H1 (cell line): ENCODE measurements around the gene RAP1B. TPM values are rescaled to one million over a fixed set of nuclear protein-coding genes. Genes with fewer than 3 reads are reported as not detected.

ENCODE experiments used
- ASH2L ChIP-seq: fragments of 200-600, 300-600 bp; sonication (generic); IDR thresholded peaks from one replicate; pipeline ENCODE4 v1.7.1; 2017; ENCODE audit warnings: low read length
- CBX5 ChIP-seq: fragments of 300-800, 300-1000 bp; sonication (generic); IDR thresholded peaks from 2 replicates; pipeline ENCODE4 v1.7.1; 2016; ENCODE audit warnings: antibody characterized with exemption, low read length, low read depth
- CBX8 ChIP-seq: fragments of 300-800, 300-1000 bp; sonication (generic); IDR thresholded peaks from 2 replicates; pipeline ENCODE4 v1.7.1; 2016; ENCODE audit warnings: low read depth, low read length, borderline replicate concordance
- CREB1 ChIP-seq: IDR thresholded peaks from 2 replicates; pipeline ENCODE4 v1.6.1; 2012; ENCODE audit warnings: inconsistent platforms
- EGR1 ChIP-seq: IDR thresholded peaks from 2 replicates; pipeline ENCODE4 v1.6.1; 2011; ENCODE audit warnings: low read depth, low read length, borderline replicate concordance
- EZH2 ChIP-seq: fragments of 200-600 bp; sonication (generic); IDR thresholded peaks from 2 replicates; pipeline ENCODE4 v1.7.1; 2012; ENCODE audit warnings: low read depth, mild to moderate bottlenecking, moderate library complexity, low read length, inconsistent platforms; ENCODE audit not compliant: severe bottlenecking
- GABPA ChIP-seq: IDR thresholded peaks from 2 replicates; pipeline ENCODE4 v1.6.1; 2011; ENCODE audit warnings: mild to moderate bottlenecking, low read length, moderate library complexity, borderline replicate concordance; ENCODE audit not compliant: insufficient read depth
- KDM4A ChIP-seq: IDR thresholded peaks from one replicate; pipeline ENCODE4 v1.7.1; 2012; ENCODE audit warnings: low read depth, mild to moderate bottlenecking, moderate library complexity, low read length, inconsistent platforms; ENCODE audit not compliant: severe bottlenecking
- PHF8 ChIP-seq: fragments of 200-600 bp; sonication (generic); conservative IDR thresholded peaks from 2 replicates; pipeline ENCODE4 v1.7.1; 2012; ENCODE audit warnings: low read depth, mild to moderate bottlenecking, inconsistent platforms, low read length, moderate library complexity
- RFX5 ChIP-seq: IDR thresholded peaks from 2 replicates; pipeline ENCODE4 v1.6.1; 2011; ENCODE audit warnings: low read depth, low read length, improper control_type of control experiment, borderline replicate concordance
- RNF2 ChIP-seq: fragments of 200-900, 300-1000 bp; sonication (generic); IDR thresholded peaks from 2 replicates; pipeline ENCODE4 v1.7.1; 2016; ENCODE audit warnings: borderline replicate concordance, low read depth, mild to moderate bottlenecking, antibody characterized with exemption, low read length; ENCODE audit not compliant: poor library complexity, severe bottlenecking; ENCODE audit errors: missing control alignments
- TAF1 ChIP-seq: IDR thresholded peaks from 2 replicates; pipeline ENCODE4 v1.6.1; 2011; ENCODE audit warnings: mild to moderate bottlenecking, low read depth, low read length
- TAF7 ChIP-seq: optimal IDR thresholded peaks from 2 replicates; pipeline ENCODE3; 2011; ENCODE audit warnings: low read depth, mild to moderate bottlenecking, inconsistent platforms, low read length, moderate library complexity, borderline replicate concordance
- TBP ChIP-seq: IDR thresholded peaks from 2 replicates; pipeline ENCODE4 v1.6.1; 2011; ENCODE audit warnings: low read depth, low read length, improper control_type of control experiment
- TEAD4 ChIP-seq: IDR thresholded peaks from 2 replicates; pipeline ENCODE4 v1.6.1; 2012; ENCODE audit warnings: low read depth, low read length, inconsistent platforms, mixed read lengths
- ZNF274 ChIP-seq: IDR thresholded peaks from 2 replicates; pipeline ENCODE4 v1.7.0; 2012; ENCODE audit warnings: low read length, borderline replicate concordance; ENCODE audit errors: extremely low read depth
- polyA plus RNA-seq, 7 experiments: library from polyadenylated mRNA; depleted of rRNA in 3 of 7; stranded (reverse) in 5 of 7; unstranded in 2 of 7; fragments of >200 nt in 5 of 7; fragments of 200-250 nt in 2 of 7; gene quantifications; 1 replicate in 5 of 7; 2 replicates in 1 of 7; 4 replicates in 1 of 7; pipeline versions ENCODE4 v1.2.1 to v1.2.3, GENCODE V29; 2011 to 2013; ENCODE audit warnings: missing spikeins in 2 of 7, mixed read lengths in 2 of 7
- total RNA-seq: library from RNA; stranded (reverse); fragmentation: NEBNext Ultra II Directional; extraction: Animal tissue kit (Norgen Biotek cat#: 25700); gene quantifications from 2 replicates; pipeline ENCODE4 v1.2.1, GENCODE V29; 2021
- TF ChIP-seq, protein P1 (sequence below): IDR thresholded peaks from 2 replicates; pipeline ENCODE4 v1.6.1; 2012; ENCODE audit warnings: inconsistent platforms
- TF ChIP-seq, protein P2 (sequence below): IDR thresholded peaks from 2 replicates; pipeline ENCODE4 v1.6.1; 2011; ENCODE audit warnings: low read depth, mild to moderate bottlenecking, low read length; ENCODE audit not compliant: insufficient read depth
- TF ChIP-seq, protein P3 (sequence below): IDR thresholded peaks from 2 replicates; pipeline ENCODE4 v1.6.1; 2012; ENCODE audit warnings: inconsistent platforms

Gene RAP1B
- total and polyA plus RNA-seq, 2 of the 8 experiments (the other 6 are each of a cell fraction or from before 2014, with no cell fraction given) = 61.4 to 112 TPM

DNA sequence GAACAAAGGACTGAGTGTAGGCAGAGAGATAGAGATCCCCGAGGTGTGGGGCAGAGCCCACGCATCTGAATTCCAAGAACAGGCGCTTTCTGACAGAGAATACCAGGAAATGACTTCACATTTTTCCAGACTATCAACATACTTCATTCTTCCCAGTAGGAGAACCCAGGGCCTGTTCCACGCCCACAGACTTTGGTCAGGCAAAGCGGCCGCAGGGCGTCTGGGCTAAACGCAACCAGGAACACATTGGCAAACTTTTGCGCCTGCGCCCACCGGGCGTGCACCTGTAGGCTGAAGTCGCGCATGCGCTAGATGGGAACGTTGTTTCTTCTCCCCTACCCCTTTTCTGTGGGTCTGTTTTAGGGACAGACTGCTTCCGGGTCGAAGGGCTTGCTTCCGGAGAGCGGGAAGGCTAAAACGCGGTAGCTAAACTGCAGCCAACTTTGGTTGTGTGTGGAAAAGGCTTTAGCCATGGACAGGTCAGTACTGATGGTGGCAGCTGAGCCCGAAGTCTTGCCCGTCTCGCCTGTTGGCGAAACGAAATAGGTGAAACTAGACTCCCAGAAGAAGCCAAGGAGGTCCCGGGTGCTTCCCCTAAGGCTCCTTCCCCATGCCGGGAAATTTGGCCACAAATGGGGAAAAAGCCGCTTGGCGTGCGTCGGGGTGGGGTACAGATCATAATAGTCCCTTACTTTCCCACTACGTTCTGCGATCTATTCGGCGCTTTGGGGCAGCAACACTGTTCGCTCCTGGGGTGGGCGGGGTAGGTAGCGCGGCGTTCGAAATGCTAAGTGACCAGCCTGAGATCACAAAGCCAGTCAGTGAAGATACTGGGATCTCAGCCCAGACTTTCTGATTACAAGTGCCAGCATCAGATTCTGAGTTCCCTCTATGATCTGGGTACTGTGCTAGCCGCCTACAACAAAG is 76.2 kb downstream of the RAP1B start, which contains the start of gene NUP107 (continued):
- TF ChIP-seq PHF8 (peak; percentile 93), EZH2 (no peak), ASH2L (peak; percentile 98), TEAD4 (peak; percentile 51; the same call in 1 of the 2 replicates), TAF1 (peak; percentile 97), TBP (peak; percentile 94), TAF7 (peak; percentile 89), ZNF274 (no peak), CBX8 (no peak), KDM4A (peak; percentile 72), RFX5 (no peak), RNF2 (no peak), EGR1 (peak; percentile 65; the same call in 1 of the 2 replicates), CREB1 (0 out of 2 replicates have a peak, but pooled peaks have one; percentile 25), CBX5 (no peak), GABPA (peak; percentile 100)
- TF ChIP-seq, protein P1, sequence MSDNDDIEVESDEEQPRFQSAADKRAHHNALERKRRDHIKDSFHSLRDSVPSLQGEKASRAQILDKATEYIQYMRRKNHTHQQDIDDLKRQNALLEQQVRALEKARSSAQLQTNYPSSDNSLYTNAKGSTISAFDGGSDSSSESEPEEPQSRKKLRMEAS = peak; percentile 79
- TF ChIP-seq, protein P2, sequence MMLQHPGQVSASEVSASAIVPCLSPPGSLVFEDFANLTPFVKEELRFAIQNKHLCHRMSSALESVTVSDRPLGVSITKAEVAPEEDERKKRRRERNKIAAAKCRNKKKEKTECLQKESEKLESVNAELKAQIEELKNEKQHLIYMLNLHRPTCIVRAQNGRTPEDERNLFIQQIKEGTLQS = no peak
- TF ChIP-seq, protein P3, sequence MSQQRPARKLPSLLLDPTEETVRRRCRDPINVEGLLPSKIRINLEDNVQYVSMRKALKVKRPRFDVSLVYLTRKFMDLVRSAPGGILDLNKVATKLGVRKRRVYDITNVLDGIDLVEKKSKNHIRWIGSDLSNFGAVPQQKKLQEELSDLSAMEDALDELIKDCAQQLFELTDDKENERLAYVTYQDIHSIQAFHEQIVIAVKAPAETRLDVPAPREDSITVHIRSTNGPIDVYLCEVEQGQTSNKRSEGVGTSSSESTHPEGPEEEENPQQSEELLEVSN = no peak
